GM21381 (cell line): ENCODE data around the gene GLB1L2.

ENCODE experiments used
- ATAC-seq: cut with Tn5 transposase; IDR thresholded peaks from one replicate; pipeline ENCODE4 v1.9.1; 2021; ENCODE audit warnings: mild to moderate bottlenecking, moderate library complexity; ENCODE audit not compliant: unreplicated experiment

The GLB1L2 gene

GRCh38 chr11:134383576-134384221, 51.9 kb downstream of the GLB1L2 start:
- ATAC-seq: no peak

GRCh38 chr11:134384406-134384805, 52.6 kb downstream of the GLB1L2 start:
- ATAC-seq: no peak

DNA sequence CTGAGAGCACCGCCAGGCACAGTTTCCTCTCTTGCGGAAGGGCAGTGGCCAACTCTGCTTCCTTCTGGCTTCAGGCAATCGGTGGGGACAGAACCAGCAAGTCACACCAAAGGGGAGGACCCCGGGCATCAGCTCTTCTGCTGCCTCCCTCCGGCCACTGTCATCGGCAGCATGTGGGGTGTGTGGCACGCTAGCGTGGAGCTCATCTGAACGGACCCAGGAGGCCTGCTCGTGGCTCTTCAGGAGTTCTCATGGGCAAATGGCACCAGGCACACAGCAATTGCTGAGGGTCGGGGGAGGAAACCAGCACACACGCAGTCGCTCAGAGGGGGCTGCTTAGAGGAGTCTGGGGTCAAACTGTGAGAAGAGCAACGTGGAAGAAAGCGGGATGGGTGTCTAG, 53.4 kb downstream of the GLB1L2 start:
- ATAC-seq: no peak

- ATAC-seq: no peak
These were observed 54.2 kb downstream of the GLB1L2 start for GRCh38 chr11:134385774-134386565.

DNA sequence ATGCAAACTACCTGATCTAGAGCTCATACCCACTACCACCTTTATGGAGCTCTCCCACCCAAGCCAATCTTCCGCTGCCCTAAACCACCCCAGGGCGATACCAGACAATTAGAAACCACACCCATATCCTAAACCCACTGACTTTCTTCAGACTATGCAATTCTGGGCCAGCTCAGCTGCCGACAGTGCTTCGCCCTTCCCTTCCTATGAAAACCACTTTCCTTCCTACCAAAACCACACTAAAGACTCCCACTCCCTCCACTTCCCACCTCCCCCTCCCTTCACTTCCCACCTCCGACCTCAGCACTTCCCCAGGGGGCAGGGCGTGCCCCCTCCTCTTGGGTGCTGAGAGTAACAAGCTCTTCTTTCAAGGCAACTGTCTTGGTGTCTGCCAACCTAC, 55.2 kb downstream of the GLB1L2 start:
- ATAC-seq: no peak

DNA sequence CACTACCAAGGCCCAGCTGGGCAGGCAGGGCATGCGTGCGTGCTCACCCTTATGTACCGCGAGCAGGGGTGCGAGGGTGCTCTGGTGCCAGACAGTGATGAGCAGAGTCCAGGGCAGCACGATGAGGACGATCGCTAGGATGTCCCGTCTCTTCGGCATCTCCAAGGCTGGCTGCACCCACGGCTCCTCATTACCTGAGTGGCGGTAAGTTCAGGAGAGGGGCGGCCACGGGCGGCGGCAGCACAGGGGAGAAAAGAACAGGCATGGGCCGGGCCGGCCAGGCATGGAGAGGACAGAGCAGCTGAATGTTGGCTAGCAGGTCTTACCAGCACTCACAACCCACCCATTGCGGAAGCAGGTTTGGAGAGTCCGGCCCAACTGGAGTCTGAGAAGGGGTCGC, 55.7 kb downstream of the GLB1L2 start:
- ATAC-seq: no peak

DNA sequence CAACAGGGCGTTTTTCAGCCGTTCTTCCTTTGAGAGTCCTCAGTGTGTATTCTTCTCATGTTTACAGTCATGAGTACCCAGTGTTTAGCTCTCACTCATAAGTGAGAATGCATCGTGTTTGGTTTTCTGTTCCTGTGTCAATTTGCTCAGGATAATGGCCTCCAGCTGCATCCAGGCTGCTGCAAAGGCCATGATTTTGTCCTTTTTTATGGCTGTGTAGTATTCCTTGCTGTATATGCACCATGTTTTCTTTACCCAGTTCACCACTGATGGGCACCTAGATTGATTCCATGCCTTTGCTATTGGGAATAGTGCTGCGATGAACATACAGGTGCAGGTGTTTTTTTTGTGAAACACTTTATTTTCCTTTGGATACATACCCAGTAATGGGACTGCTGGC, 56.8 kb downstream of the GLB1L2 start:
- no peak for ATAC-seq

DNA sequence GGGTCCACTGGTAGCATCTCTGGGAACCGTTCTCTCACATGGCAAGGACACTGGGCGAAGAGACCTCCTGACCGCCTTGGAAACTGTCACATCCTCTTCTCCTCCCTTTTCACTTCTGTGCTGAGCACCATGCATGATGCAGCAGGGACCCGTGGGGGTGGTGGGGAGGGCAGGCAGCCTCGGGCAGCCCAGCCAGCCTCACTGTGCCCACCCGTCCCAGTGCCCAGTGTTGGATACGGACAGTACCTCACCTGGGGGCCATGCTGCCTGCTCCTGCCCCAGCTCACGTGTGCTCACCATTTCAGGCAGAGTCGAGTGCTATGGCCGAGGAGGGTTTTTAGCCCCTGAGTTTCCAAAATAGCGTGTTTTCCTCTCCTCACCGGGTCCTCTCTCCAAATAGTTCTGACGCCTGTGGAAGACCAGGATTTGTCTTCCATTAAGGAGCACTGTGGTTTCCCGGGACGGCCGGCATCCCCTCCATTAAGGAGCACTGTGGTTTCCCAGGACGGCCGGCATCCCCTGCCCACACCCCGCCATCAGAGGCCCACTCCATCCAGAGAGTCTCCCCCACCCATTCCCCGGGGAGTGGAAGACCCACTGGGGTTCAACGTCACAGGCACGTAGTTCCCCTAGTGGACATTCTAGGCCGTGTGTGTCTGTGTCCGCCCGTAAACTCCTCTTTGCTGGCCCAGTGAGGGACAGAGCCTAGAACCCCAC, 57.8 kb downstream of the GLB1L2 start:
- ATAC-seq: no peak

DNA sequence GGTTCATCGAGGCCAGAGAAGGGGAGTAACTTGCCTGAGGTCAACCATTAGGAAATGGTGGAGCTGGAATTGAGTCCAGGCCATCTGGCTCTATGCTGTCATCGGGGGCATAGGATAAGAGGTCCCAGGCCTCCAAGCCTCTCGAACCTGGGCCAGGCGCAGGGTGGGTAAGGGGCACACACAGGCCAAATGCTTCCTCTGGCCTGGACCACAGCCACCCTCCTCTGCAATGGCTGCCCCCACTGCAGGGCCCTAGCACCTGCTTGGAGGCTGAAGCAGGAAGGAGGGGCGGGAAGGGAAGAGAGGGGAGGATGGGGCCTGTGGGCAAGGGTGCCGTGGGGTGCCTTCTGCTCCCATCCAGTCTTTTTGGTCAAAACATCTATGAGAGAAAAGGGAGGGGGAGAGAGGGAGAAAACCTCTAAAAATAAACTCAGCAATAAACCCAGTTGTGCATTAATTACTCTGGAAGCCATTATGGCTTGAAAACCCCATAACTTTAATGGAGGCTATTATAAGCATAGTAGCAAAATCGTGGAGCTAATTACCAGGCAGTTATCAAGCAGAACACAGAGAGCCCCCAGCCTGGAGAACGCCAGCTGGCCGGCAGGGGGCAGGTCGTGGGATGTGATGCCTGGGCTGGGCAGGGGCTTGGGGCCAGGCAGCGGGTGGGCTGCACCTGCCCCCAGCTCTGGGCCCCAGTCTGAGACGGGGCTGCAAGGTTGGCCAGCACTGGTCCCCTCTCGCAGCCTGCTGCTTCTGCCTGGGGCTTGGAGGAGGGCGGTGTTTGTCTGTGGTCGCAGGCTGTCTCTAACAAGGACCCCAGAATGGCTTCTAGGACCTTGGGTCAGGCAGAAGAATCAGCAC, 59.1 kb downstream of the GLB1L2 start:
- ATAC-seq: no peak

DNA sequence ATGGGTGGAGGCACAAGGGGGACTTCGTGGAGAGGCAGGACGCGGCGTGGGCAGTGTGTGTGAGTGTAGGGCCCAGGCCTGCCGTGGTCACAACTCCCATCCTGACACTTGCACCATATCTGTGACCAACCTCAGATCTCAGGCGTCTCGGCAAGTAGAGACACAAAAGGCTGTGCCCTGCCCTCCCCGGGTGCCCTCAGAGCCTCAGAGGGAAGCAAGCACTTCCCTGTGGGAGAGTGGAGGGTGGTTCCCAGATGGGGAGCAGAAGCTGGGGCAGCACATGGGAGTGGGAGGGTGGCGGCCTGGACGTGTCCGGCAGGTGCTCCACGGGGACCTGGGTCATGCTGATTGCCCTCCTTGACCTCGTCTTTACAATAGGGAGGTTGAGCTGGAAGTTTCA, 59.9 kb downstream of the GLB1L2 start:
- no peak for ATAC-seq

- ATAC-seq: no peak
These were observed 61.3 kb downstream of the GLB1L2 start for GRCh38 chr11:134392953-134393615.

DNA sequence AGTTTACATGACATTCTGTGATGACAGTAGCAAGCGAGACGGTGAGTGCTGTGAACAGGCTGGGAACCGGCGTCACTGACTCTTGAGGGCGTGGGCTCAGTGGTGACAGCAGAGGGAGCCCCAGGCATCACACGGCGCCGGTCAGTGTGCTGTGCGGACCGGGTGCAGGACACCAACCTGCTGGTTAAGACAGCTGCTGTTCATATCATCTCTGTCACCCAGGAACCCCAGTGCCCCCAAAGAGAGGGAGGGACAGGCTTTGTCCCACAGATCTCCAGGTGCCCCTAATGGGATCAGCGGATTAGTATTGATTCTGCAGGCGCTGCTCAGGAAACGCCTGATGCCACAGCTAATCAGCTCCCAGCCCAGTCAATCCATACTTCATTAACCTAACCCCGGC, 61.9 kb downstream of the GLB1L2 start:
- no peak for ATAC-seq

GRCh38 chr11:134394311-134394710, 62.5 kb downstream of the GLB1L2 start:
- ATAC-seq: no peak

- ATAC-seq: no peak
These were observed 63.2 kb downstream of the GLB1L2 start for GRCh38 chr11:134395002-134395401.

- no peak for ATAC-seq
These were observed 65.7 kb downstream of the GLB1L2 start for GRCh38 chr11:134397304-134398078.

- no peak for ATAC-seq
These were observed 66.3 kb downstream of the GLB1L2 start for GRCh38 chr11:134398079-134398444.

GRCh38 chr11:134398644-134399292, 67.0 kb downstream of the GLB1L2 start:
- no peak for ATAC-seq

GRCh38 chr11:134399293-134399654, 67.5 kb downstream of the GLB1L2 start:
- ATAC-seq: no peak

- no peak for ATAC-seq
These were observed 68.2 kb downstream of the GLB1L2 start for GRCh38 chr11:134399996-134400395.
